Sigmoid colon (tissue), 7 donors: ENCODE data around the gene BCL11B. TPM values are rescaled to one million over a fixed set of nuclear protein-coding genes. Genes with fewer than 3 reads are reported as not detected.

Experiments
- DNase-seq: peaks from one replicate; pipeline ENCODE4 v3.0.0-alpha.2; 2019
- H3K27ac ChIP-seq, 4 donors: fragments of 200-600 bp; sonication (generic); one replicate each; pipeline ENCODE4 v1.5.1; 2016 to 2019; ENCODE audit warnings: mild to moderate bottlenecking in 1 of 4
- H3K27me3 ChIP-seq, 3 donors: fragments of 200-600 bp; sonication (generic); one replicate each; pipeline ENCODE4 v1.5.1; 2019; ENCODE audit warnings: mild to moderate bottlenecking in 1 of 3
- H3K36me3 ChIP-seq, 4 donors: fragments of 200-600 bp; sonication (generic); one replicate each; pipeline ENCODE4 v1.5.1; 2016 to 2019
- H3K4me1 ChIP-seq, 4 donors: fragments of 200-600 bp; sonication (generic); one replicate each; pipeline ENCODE4 v1.5.1; 2017 to 2019
- H3K4me3 ChIP-seq, 4 donors: fragments of 200-600 bp; sonication (generic); one replicate each; pipeline ENCODE4 v1.5.1; 2017 to 2019; ENCODE audit warnings: mild to moderate bottlenecking in 2 of 4, moderate library complexity in 1 of 4
- H3K9me3 ChIP-seq, 4 donors: fragments of 200-600 bp in 3 of 4; sonication (generic) in 3 of 4; one replicate each; pipeline versions ENCODE4 v1.5.1 to v1.6.1; 2013 to 2019
- CTCF ChIP-seq, 4 experiments: fragments of 450-650 bp in 3 of 4; fragments of 200-600 bp in 1 of 4; IDR thresholded peaks; one replicate each; pipeline ENCODE4 v1.5.1; 2016 to 2019; ENCODE audit warnings: antibody characterized with exemption in 4 of 4, mild to moderate bottlenecking in 3 of 4, moderate library complexity in 2 of 4
- EP300 ChIP-seq, 4 donors: sonication (generic); formaldehyde crosslinking; IDR thresholded peaks; one replicate each; pipeline ENCODE4 v1.6.1; 2017; ENCODE audit warnings: antibody characterized with exemption in 4 of 4
- POLR2A ChIP-seq, 2 donors: fragments of 450-650 bp; IDR thresholded peaks; one replicate each; pipeline ENCODE4 v1.6.1; 2016; ENCODE audit warnings: antibody characterized with exemption in 2 of 2, mild to moderate bottlenecking in 2 of 2, moderate library complexity in 2 of 2
- POLR2AphosphoS5 ChIP-seq, 4 donors: sonication (generic); formaldehyde crosslinking; IDR thresholded peaks; one replicate each; pipeline ENCODE4 v1.6.1; 2017; ENCODE audit warnings: antibody characterized with exemption in 4 of 4
- WGBS, 2 donors: extraction: QIAGEN DNeasy Blood & Tissue Kit; methylation state at CpG; one replicate each; pipeline ENCODE4 v1.1.7; 2013; 5-methylcytosine and 5-hydroxymethylcytosine counted together
- intact Hi-C: fragments of 100-400 bp; cut with DNase I; formaldehyde crosslinking; loops from one replicate; pipeline ENCODE4 v1.15.1; 2023
- polyA plus RNA-seq, 3 donors: library from polyadenylated mRNA; stranded (reverse); fragments of 200-250 nt; gene quantifications; one replicate each; pipeline ENCODE4 v1.2.3, GENCODE V29; 2013
- total RNA-seq, 4 donors: library from RNA; depleted of rRNA; stranded (reverse); fragments of >200 nt; gene quantifications; one replicate each; pipeline ENCODE4 v1.1.0, GENCODE V29; 2016
- donor health status: healthy with polysubstance abuse.
- donor health status: Bipolar disorder and iron deficiency.
- donor health status: healthy.

Gene BCL11B
- total and polyA plus RNA-seq, 7 donors = under 0.01 to 3.5 (median 0.23) TPM

DNA sequence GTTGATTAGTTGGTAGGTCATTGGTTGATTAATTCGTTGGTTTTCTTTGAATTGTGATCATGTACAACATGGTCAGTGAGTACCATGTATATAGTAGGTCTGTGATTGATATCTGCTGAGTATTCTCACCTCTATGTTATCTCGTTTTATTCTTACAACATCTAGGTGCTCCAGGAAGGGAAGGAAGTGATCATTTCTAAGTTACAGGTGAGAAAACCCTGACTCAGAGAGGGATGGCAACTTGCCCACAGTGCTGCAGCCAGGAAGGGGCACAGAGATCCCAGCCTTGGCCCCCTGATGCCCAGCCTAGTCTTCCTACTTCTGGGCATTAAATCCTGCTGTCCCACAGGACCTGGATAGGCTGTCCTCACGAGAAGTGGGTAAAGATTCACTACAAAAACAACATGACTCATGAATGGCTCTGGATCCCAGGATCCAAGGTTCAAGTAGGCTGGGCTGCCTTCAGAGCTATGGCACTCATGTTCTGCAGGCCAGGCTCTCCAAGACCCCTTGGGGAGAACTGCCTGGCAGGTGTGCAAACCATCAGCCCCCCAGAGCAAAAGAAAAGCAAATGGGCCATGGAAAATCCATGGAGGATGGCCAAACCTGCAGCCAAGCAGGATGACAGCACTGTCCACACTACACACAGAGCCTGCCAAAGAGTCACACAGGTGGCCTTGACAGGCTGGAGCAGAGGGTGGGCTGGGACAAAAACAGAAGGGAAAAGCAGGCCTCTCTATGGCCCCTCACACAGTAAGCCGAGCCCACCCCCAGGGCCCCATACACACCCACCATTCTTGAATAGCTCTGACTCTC lies 146.2 kb downstream of the BCL11B start:
- H3K4me1 ChIP-seq = peaks cover 0 to 8% (median 0%) of the 10 kb centered on the region in 4 donors
- no peak overlapping the region for H3K27ac ChIP-seq
- TF ChIP-seq POLR2A (IDR thresholded peaks at IDR 0.05) (no peak), CTCF (IDR thresholded peaks at IDR 0.05) (no peak), EP300 (IDR thresholded peaks at IDR 0.05) (no peak), POLR2AphosphoS5 (IDR thresholded peaks at IDR 0.05) (no peak)
- intact Hi-C loops = no loop called here
- H3K27me3 ChIP-seq = no peaks in the 10 kb centered on the region
- no peaks in the 10 kb centered on the region for H3K9me3 ChIP-seq
- peak; percentile 51 for DNase-seq
- no peaks in the 10 kb centered on the region for H3K36me3 ChIP-seq
- WGBS, 2 donors = 46 to 63% methylated on average over 4 of the region's 4 CpGs
- no peak overlapping the region for H3K4me3 ChIP-seq

- intact Hi-C loops = no loop called here
- Histone ChIP-seq H3K27ac (no peak overlapping the region), H3K36me3 (no peaks in the 10 kb centered on the region), H3K9me3 (no peaks in the 10 kb centered on the region), H3K27me3 (peaks cover 0 to 7% (median 0%) of the 10 kb centered on the region in 3 donors), H3K4me3 (no peak overlapping the region), H3K4me1 (peaks cover 0 to 8% (median 0%) of the 10 kb centered on the region in 4 donors)
- WGBS, 2 donors = 90% methylated on average over 10 of the region's 10 CpGs
- peak; percentile 30 for DNase-seq
- TF ChIP-seq POLR2AphosphoS5 (IDR thresholded peaks at IDR 0.05) (no peak), POLR2A (IDR thresholded peaks at IDR 0.05) (no peak), CTCF (IDR thresholded peaks at IDR 0.05) (no peak), EP300 (IDR thresholded peaks at IDR 0.05) (no peak)
Measured at GRCh38 chr14:99125113-99125512, 146.9 kb downstream of the BCL11B start.

DNA sequence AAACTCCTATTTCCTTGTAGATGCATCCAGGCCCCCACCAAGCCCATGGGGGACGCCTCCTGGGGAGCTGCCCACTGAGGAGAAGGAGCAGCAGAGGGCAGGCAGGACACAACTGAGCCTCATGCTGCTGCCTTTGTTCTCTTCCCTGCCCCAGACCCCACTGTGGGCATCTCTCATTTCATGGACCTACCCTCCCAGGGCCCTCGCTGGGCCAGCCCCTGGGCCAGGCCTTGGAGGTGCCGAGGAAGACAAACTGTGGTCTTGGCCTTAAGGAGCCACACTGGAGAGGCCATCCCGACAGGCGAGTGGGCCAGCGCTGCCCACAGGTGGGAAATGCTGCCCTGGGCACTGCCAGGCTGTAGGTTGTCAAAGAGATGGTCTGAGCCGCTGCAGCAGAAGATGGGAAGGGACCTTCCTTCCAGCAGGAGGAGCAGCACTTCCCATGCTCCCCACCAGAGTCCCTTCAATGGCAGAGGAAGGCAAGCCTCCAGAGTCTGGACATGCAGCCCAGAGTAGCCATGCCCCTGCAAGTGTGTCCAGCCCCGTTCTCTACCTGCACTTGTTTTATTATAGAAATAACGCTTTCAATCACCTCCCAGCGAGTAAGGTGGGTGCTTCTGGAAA lies 147.4 kb downstream of the BCL11B start:
- H3K4me1 ChIP-seq = peaks cover 0 to 8% (median 0%) of the 10 kb centered on the region in 4 donors
- no peaks in the 10 kb centered on the region for H3K9me3 ChIP-seq
- peaks cover under 1 to 12% (median 3%) of the 10 kb centered on the region in 3 donors for H3K27me3 ChIP-seq
- H3K27ac ChIP-seq = no peak overlapping the region
- DNase-seq = peak; percentile 44
- no peak overlapping the region for H3K4me3 ChIP-seq
- intact Hi-C loops = no loop called here
- 88 to 90% methylated on average over 10 of the region's 10 CpGs for WGBS, 2 donors
- no peaks in the 10 kb centered on the region for H3K36me3 ChIP-seq
- TF ChIP-seq POLR2A (IDR thresholded peaks at IDR 0.05) (no peak), EP300 (IDR thresholded peaks at IDR 0.05) (no peak), POLR2AphosphoS5 (IDR thresholded peaks at IDR 0.05) (no peak), CTCF (IDR thresholded peaks at IDR 0.05) (no peak)

DNA sequence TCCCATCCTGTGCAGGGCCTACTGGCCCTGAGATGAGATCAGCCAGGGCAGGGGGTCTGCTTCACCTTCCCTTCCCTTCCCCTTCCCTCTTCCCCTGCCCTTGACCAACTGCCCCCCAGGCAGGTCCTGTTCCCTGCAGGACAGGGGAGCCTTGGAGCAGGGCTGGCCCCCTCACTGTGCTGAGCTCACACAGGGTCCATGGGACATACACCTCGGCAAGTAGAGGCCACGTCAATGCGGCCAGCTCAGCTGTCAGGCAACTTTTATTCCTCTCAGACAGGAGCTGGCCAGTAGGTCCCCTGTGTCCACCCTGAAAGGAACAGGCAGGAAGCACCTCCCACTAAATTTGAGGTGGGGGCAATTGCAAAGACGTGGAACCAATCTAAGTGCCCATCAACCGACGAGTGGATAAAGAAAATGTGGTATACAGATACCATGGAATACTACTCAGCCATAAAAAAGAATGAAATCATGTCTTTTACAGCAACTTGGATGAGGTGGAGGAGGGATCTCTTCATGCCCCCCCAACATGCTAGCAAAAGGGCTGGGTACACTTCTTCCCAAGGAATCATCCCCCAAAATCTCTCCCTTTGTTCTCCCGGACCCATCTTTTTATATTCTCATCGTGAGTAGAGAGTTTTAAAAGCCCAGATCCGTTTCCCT lies 148.7 kb downstream of the BCL11B start:
- H3K36me3 ChIP-seq = no peaks in the 10 kb centered on the region
- no peak for TF ChIP-seq CTCF (IDR thresholded peaks at IDR 0.05)
- TF ChIP-seq EP300 (IDR thresholded peaks at IDR 0.05) = no peak
- no peak for TF ChIP-seq POLR2AphosphoS5 (IDR thresholded peaks at IDR 0.05)
- TF ChIP-seq POLR2A (IDR thresholded peaks at IDR 0.05) = no peak
- H3K27me3 ChIP-seq = peaks cover 5 to 24% (median 16%) of the 10 kb centered on the region in 3 donors
- whole genome bisulfite sequencing, 2 donors = 86 to 92% methylated on average over 9 of the region's 9 CpGs
- H3K4me1 ChIP-seq = peaks cover 0 to 11% (median 0%) of the 10 kb centered on the region in 4 donors
- no peak overlapping the region for H3K27ac ChIP-seq
- peak; percentile 43 for DNase-seq
- no peaks in the 10 kb centered on the region for H3K9me3 ChIP-seq
- no peak overlapping the region for H3K4me3 ChIP-seq
- intact Hi-C loops = no loop called here
